Measurements from ENCODE around the gene OLFM2. TPM values are rescaled to one million over a fixed set of nuclear protein-coding genes. Genes with fewer than 3 reads are reported as not detected.

Gene OLFM2
- polyA plus RNA-seq, 2 of the 4 experiments (the other 2 are of a cell fraction), result 6.5 to 8.0 TPM

GRCh38 chr19:9883231-9883758 lies 53.0 kb downstream of the OLFM2 start:
- ATAC-seq (peak in 1 of 2 experiments; percentile 70; a peak in 3 of 6 replicates), DNase-seq (ENCODE audit: low read depth in 1 of 2, low spot score in 1 of 2) (no peak), FAIRE-seq (no peak)
- H3K4me1 ChIP-seq, result no peaks in the 10 kb centered on the region
- no peak overlapping the region for H3K4me2 ChIP-seq
- no peak for TF ChIP-seq EHMT2 (IDR thresholded peaks at IDR 0.05; ENCODE audit: low read depth)
- TF ChIP-seq KDM1A (IDR thresholded peaks at IDR 0.05; ENCODE audit: low read depth), result no peak
- TF ChIP-seq, protein P1, sequence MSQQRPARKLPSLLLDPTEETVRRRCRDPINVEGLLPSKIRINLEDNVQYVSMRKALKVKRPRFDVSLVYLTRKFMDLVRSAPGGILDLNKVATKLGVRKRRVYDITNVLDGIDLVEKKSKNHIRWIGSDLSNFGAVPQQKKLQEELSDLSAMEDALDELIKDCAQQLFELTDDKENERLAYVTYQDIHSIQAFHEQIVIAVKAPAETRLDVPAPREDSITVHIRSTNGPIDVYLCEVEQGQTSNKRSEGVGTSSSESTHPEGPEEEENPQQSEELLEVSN (IDR thresholded peaks at IDR 0.05; ENCODE audit: borderline replicate concordance, low read depth), result no peak
- TF ChIP-seq JUNB (IDR thresholded peaks at IDR 0.05), result no peak
- no peak for TF ChIP-seq NPAS2 (CRISPR knock-in tag; IDR thresholded peaks at IDR 0.05; ENCODE audit: borderline replicate concordance)
- no peak for TF ChIP-seq MAZ (IDR thresholded peaks at IDR 0.05; ENCODE audit: borderline replicate concordance, low read depth, low read length)
- no peak for TF ChIP-seq MAX (IDR thresholded peaks at IDR 0.05)
- TF ChIP-seq, protein P2, sequence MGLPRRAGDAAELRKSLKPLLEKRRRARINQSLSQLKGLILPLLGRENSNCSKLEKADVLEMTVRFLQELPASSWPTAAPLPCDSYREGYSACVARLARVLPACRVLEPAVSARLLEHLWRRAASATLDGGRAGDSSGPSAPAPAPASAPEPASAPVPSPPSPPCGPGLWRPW (IDR thresholded peaks at IDR 0.05), result no peak
- POLR2A ChIA-PET, result no interaction called here
- CTCF ChIA-PET, result interaction anchor here (0.5 to 1.1 kb wide), 2 partner anchors 14 to 54 kb away, joined by 3 to 4 read pairs; no protein-coding TSS in a partner anchor
- H3K27ac ChIP-seq, result no peak overlapping the region
- no peak overlapping the region for H3K4me3 ChIP-seq
- H3K9me3 ChIP-seq, result no peaks in the 10 kb centered on the region
- 47% methylated on average over 4 of the region's 10 CpGs for WGBS (ENCODE audit: missing lambda C conversion rate)

DNA sequence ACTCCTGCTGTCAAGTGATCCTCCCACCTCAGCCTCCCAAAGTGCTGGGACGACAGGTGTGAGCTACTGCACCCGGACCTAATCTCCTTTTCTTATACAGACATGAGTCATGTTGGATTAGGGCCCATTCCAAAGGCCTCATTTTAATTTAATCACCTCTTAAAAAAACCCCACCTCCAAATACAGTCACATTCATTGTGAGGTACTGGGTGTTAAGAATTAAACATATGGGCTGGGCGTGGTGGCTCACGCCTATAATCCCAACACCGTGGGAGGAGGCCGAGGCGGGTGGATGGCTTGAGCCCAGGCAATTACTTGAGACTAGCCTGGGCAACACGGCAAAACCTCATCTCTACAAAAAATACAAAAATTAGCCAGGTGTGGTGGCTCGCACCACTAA lies 54.6 kb downstream of the OLFM2 start:
- Histone ChIP-seq H3K4me2 (no peak overlapping the region), H3K9me3 (no peaks in the 10 kb centered on the region), H3K27ac (no peak overlapping the region), H3K4me3 (no peak overlapping the region), H3K4me1 (peaks cover 4% of the 10 kb centered on the region; the same call in 1 of the 3 replicates)
- ATAC-seq, result no peak
- no peak for DNase-seq (ENCODE audit: low read depth in 1 of 2, low spot score in 1 of 2)
- no peak for FAIRE-seq
- TF ChIP-seq, protein P3, sequence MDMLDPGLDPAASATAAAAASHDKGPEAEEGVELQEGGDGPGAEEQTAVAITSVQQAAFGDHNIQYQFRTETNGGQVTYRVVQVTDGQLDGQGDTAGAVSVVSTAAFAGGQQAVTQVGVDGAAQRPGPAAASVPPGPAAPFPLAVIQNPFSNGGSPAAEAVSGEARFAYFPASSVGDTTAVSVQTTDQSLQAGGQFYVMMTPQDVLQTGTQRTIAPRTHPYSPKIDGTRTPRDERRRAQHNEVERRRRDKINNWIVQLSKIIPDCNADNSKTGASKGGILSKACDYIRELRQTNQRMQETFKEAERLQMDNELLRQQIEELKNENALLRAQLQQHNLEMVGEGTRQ (IDR thresholded peaks at IDR 0.05), result no peak
- TF ChIP-seq HOXB13 (CRISPR knock-in tag; IDR thresholded peaks at IDR 0.05; ENCODE audit: low read depth), result no peak
- TF ChIP-seq HOXA7 (CRISPR knock-in tag; IDR thresholded peaks at IDR 0.05), result no peak
- no peak for TF ChIP-seq MAX (IDR thresholded peaks at IDR 0.05)
- no peak for TF ChIP-seq CHD2 (IDR thresholded peaks at IDR 0.05; ENCODE audit: low read length, partially characterized antibody)
- TF ChIP-seq HEYL (CRISPR knock-in tag; IDR thresholded peaks at IDR 0.05), result no peak
- no peak for TF ChIP-seq POLR2A (IDR thresholded peaks at IDR 0.05; ENCODE audit: low read length)
- no peak for TF ChIP-seq TFCP2L1 (CRISPR knock-in tag; IDR thresholded peaks at IDR 0.05)
- TF ChIP-seq ZC3H11A (IDR thresholded peaks at IDR 0.05), result no peak
- no peak for TF ChIP-seq SREBF2 (IDR thresholded peaks at IDR 0.05)
- TF ChIP-seq ESRRA (IDR thresholded peaks at IDR 0.05; ENCODE audit: borderline replicate concordance, low read length), result no peak
- TF ChIP-seq CBX8 (IDR thresholded peaks at IDR 0.05), result no peak
- no peak for TF ChIP-seq CEBPB (IDR thresholded peaks at IDR 0.05)
- TF ChIP-seq, protein P4, sequence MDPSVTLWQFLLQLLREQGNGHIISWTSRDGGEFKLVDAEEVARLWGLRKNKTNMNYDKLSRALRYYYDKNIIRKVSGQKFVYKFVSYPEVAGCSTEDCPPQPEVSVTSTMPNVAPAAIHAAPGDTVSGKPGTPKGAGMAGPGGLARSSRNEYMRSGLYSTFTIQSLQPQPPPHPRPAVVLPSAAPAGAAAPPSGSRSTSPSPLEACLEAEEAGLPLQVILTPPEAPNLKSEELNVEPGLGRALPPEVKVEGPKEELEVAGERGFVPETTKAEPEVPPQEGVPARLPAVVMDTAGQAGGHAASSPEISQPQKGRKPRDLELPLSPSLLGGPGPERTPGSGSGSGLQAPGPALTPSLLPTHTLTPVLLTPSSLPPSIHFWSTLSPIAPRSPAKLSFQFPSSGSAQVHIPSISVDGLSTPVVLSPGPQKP (IDR thresholded peaks at IDR 0.05; ENCODE audit: low read depth, low read length), result no peak
- no peak for TF ChIP-seq REST (IDR thresholded peaks at IDR 0.05)
- no peak for TF ChIP-seq BHLHE40 (IDR thresholded peaks at IDR 0.05; ENCODE audit: low read depth, low read length)
- no peak for TF ChIP-seq JUN (IDR thresholded peaks at IDR 0.05)
- CTCF ChIA-PET, result interaction anchor here (0.6 kb wide), 1 partner anchor 1163 kb away, joined by 3 read pairs; no protein-coding TSS in a partner anchor
- WGBS (ENCODE audit: missing lambda C conversion rate), result 81% methylated on average over 9 of the region's 9 CpGs
- POLR2A ChIA-PET, result no interaction called here
